K562 (cell line): Measurements from ENCODE around the gene POT1. TPM values are rescaled to one million over a fixed set of nuclear protein-coding genes. Genes with fewer than 3 reads are reported as not detected.

ENCODE experiments used
- BRD4 ChIP-seq: fragments of 200-600 bp; sonication (generic); IDR thresholded peaks from 2 replicates; pipeline ENCODE4 v1.6.1; 2017; ENCODE audit warnings: inconsistent platforms
- CBFB ChIP-seq: sonication (generic); formaldehyde crosslinking; IDR thresholded peaks from 2 replicates; pipeline ENCODE4 v1.4.0; 2020; ENCODE audit warnings: mild to moderate bottlenecking, missing genetic modification reagents
- CBX1 ChIP-seq: sonication (generic); IDR thresholded peaks from 2 replicates; pipeline ENCODE4 v1.6.1; 2016; ENCODE audit warnings: antibody characterized with exemption, low read depth, mild to moderate bottlenecking
- CHD1 ChIP-seq: fragments of 200-600 bp; sonication (generic); IDR thresholded peaks from one replicate; pipeline ENCODE4 v1.6.1; 2012; ENCODE audit warnings: mild to moderate bottlenecking, moderate library complexity, low read length, inconsistent platforms
- FOXA1 ChIP-seq: fragments of 450-650 bp; IDR thresholded peaks from 2 replicates; pipeline ENCODE4 v1.6.1; 2016; ENCODE audit warnings: mild to moderate bottlenecking, borderline replicate concordance
- FOXP1 ChIP-seq: sonication (generic); formaldehyde crosslinking; IDR thresholded peaks from 2 replicates; pipeline ENCODE4 v1.8.0; 2022; ENCODE audit warnings: mild to moderate bottlenecking, missing genetic modification reagents
- HDAC8 ChIP-seq: fragments of 450-650 bp; IDR thresholded peaks from 2 replicates; pipeline ENCODE4 v1.6.1; 2016; ENCODE audit warnings: mild to moderate bottlenecking, missing genetic modification characterization, moderate library complexity, missing compliant biosample characterization
- MAFK ChIP-seq: IDR thresholded peaks from 2 replicates; pipeline ENCODE4 v1.6.1; 2011; ENCODE audit warnings: low read length, improper control_type of control experiment
- MCM7 ChIP-seq, 2 experiments: fragments of 450-650 bp; IDR thresholded peaks; 2 replicates each; pipeline ENCODE4 v1.6.1; 2016 to 2018
- NFATC3 ChIP-seq: fragments of 450-650 bp; IDR thresholded peaks from 2 replicates; pipeline ENCODE4 v1.6.1; 2017; ENCODE audit warnings: mild to moderate bottlenecking
- PHF8 ChIP-seq: fragments of 200-600 bp; sonication (generic); IDR thresholded peaks from 2 replicates; pipeline ENCODE4 v1.6.1; 2012; ENCODE audit warnings: mixed run types, mild to moderate bottlenecking, inconsistent platforms, low read length, moderate library complexity, borderline replicate concordance
- RBFOX2 ChIP-seq: fragments of 200-400 bp; formaldehyde crosslinking; IDR thresholded peaks from 2 replicates; pipeline ENCODE4 v1.6.1; 2017; ENCODE audit warnings: low read depth, mild to moderate bottlenecking, low read length, moderate library complexity
- RBM17 ChIP-seq: fragments of 200-400 bp; formaldehyde crosslinking; IDR thresholded peaks from 2 replicates; pipeline ENCODE4 v1.6.1; 2017; ENCODE audit warnings: low read depth, mild to moderate bottlenecking, low read length, borderline replicate concordance
- SMARCE1 ChIP-seq: fragments of 450-650 bp; IDR thresholded peaks from 2 replicates; pipeline ENCODE4 v1.7.1; 2016; ENCODE audit warnings: mild to moderate bottlenecking
- TBP ChIP-seq: optimal IDR thresholded peaks from 2 replicates; pipeline ENCODE3; 2011; ENCODE audit warnings: low read depth, low read length, improper control_type of control experiment
- ZEB2 ChIP-seq: fragments of 450-650 bp; IDR thresholded peaks from 2 replicates; pipeline ENCODE4 v1.6.1; 2016
- ZNF239 ChIP-seq: fragments of 250-450 bp; sonication (Bioruptor Pico); IDR thresholded peaks from 2 replicates; pipeline ENCODE4 v1.4.0; 2020; ENCODE audit warnings: mild to moderate bottlenecking
- ZNF324 ChIP-seq: fragments of 250-450 bp; sonication (Bioruptor Pico); IDR thresholded peaks from 2 replicates; pipeline ENCODE4 v1.4.0; 2020; ENCODE audit warnings: mild to moderate bottlenecking
- ZNF395 ChIP-seq: fragments of 200-800 bp; sonication (Bioruptor generic); IDR thresholded peaks from 2 replicates; pipeline ENCODE4 v1.6.1; 2017; ENCODE audit warnings: missing genetic modification characterization, missing compliant biosample characterization
- ZNF644 ChIP-seq: fragments of 200-800 bp; sonication (Bioruptor generic); IDR thresholded peaks from 2 replicates; pipeline ENCODE4 v1.6.1; 2016; ENCODE audit warnings: low read depth, missing genetic modification characterization, missing compliant biosample characterization
- ZSCAN29 ChIP-seq: fragments of 450-650 bp; IDR thresholded peaks from 2 replicates; pipeline ENCODE4 v1.6.1; 2017
- polyA plus RNA-seq, 8 experiments: library from polyadenylated mRNA; depleted of rRNA in 4 of 8; stranded (reverse) in 5 of 8; unstranded in 3 of 8; fragments of >200 nt; fragmentation: Nextera tagmentation in 2 of 8; fragmentation: Illumina TruSeq in 1 of 8; extraction: Ambion mirVana in 2 of 8; extraction: Trizol in 1 of 8; gene quantifications; 2 replicates each; pipeline versions ENCODE4 v1.2.1 to v1.2.3, GENCODE V29; 2011 to 2014; ENCODE audit warnings: inconsistent platforms in 1 of 8, missing spikeins in 1 of 8
- total RNA-seq, 7 experiments: library from RNA; depleted of rRNA in 6 of 7; stranded (reverse); fragments of >200 nt in 6 of 7; fragmentation: Illumina TruSeq in 2 of 7; extraction: Trizol in 2 of 7; gene quantifications; 2 replicates each; pipeline versions ENCODE4 v1.2.1 to v1.2.3, GENCODE V29; 2011 to 2021; ENCODE audit warnings: low replicate concordance in 1 of 7

The POT1 gene
- total and polyA plus RNA-seq, 9 of the 15 experiments (the other 6 are each of a cell fraction or from before 2014, with no cell fraction given): 37.9 to 140 (median 63.6) TPM

DNA sequence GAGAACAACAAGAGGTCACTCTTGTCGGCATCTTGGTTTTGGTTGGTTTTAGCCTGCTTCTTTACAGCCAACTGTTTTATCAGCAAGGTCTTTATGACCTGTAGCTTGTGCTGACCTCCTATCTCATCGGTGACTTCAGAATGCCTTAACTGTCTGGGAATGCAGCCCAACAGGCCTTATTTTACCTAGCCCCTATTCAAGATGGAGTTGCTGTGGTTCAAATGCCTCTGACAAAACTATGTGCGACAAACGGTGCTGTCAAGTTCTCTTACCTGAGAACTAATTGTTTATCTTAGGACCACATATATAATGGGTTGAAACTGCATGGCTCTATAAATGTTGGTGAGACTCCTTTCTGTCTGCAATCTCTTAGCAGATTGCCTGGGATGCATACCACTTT, 35.9 kb upstream of the POT1 start (continued):
- TF ChIP-seq ZNF395 (no peak), MAFK (no peak), ZSCAN29 (no peak), FOXA1 (no peak), MCM7 (IDR thresholded peaks at IDR 0.05) (no peak), FOXP1 (no peak), ZNF644 (tag) (no peak), RBM17 (no peak), TBP (no peak), CHD1 (no peak), HDAC8 (0 out of 2 replicates have a peak, but pooled peaks have one; percentile 63), ZNF324 (CRISPR knock-in tag) (no peak), BRD4 (no peak), ZEB2 (no peak), NFATC3 (no peak), RBFOX2 (no peak), ZNF239 (CRISPR knock-in tag) (peak; percentile 80), CBFB (CRISPR knock-in tag) (no peak), SMARCE1 (no peak), PHF8 (no peak), CBX1 (no peak)
